ENCODE results near the gene MIS18BP1.
"Not testable (repeated sequence)": the region's sequence is repeated elsewhere in the genome, so short reads cannot be mapped to it uniquely, and the experiment has no call there.

Gene MIS18BP1

GRCh38 chr14:45246151-45246550, 6.9 kb downstream of the MIS18BP1 start:
- no peak for DNase-seq (ENCODE audit: low spot score)

DNA sequence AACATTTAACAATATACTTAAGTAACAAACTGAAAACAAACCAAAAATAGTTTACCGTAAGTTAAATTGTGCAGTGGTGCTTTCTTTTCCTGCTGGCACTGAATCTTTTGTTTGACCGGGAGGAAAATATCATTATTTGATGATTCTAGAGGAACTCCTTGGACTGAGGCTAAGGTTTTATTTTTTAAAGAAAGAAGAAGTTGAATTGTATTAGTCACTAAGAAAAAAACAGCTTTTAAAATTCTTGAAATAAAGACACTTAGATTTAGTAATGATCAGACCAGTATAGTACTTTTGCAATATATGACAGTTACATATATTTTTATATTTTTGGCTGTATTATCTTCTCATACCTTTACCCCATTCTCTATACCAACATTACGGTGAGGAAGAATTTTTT, 10.3 kb downstream of the MIS18BP1 start:
- DNase-seq (ENCODE audit: low spot score): no peak

DNA sequence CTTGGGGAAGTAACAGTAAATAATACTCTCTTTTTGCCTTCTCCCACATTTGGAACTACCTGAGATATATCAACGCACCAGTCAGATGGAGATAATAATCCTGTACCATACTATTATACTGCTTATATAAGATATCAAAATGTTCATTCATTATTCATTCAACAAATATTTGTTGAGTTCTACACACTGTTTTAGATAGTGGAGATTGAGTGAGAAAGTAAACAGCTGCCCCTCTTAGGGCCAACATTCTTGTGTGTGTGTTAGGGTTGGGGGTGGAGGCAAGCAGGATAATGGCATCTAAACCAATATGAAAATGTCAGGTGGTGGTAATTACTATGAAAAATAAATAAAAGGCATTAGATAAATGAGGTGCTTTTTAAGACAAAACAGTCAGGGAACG, 14.0 kb downstream of the MIS18BP1 start:
- DNase-seq (ENCODE audit: low spot score): no peak

GRCh38 chr14:45227566-45227965, 25.4 kb downstream of the MIS18BP1 start:
- no peak for DNase-seq (ENCODE audit: low spot score)

GRCh38 chr14:45222485-45223262, 30.3 kb downstream of the MIS18BP1 start:
- no peak for DNase-seq (ENCODE audit: low spot score)

DNA sequence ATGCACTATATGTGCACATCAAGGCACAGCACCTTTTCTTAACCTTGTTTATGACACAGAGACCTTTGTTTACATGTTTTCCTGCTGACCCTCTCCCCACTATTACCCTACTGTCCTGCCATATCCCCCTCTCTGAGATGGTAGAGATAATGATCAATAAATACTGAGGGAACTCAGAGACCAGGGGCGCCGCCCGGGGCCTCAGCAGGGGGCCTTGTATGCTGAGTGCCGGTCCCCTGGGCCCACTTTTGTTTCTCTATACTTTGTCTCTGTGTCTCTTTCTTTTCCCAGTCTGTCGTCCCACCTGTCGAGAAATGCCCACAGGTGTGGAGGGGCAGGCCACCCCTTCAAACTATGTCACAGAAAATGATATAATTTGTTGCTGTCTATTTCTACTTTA, 38.7 kb downstream of the MIS18BP1 start:
- DNase-seq (ENCODE audit: low spot score): not testable (repeated sequence)

DNA sequence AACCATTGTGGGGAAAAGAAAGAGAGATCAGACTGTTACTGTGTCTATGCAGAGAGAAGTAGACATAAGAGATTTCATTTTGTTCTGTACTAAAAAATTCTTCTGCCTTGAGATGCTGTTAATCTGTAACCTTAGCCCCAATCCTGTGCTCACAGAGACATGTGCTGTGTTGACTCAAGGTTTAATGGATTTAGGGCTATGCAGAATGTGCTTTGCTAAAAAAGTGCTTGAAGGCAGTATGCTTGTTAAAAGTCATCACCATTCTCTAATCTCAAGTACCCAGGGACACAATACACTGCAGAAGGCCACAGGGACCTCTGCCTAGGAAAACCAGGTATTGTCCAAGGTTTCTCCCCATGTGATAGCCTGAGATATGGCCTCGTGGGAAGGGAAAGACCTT, 39.3 kb downstream of the MIS18BP1 start:
- not testable (repeated sequence) for DNase-seq (ENCODE audit: low spot score)

DNA sequence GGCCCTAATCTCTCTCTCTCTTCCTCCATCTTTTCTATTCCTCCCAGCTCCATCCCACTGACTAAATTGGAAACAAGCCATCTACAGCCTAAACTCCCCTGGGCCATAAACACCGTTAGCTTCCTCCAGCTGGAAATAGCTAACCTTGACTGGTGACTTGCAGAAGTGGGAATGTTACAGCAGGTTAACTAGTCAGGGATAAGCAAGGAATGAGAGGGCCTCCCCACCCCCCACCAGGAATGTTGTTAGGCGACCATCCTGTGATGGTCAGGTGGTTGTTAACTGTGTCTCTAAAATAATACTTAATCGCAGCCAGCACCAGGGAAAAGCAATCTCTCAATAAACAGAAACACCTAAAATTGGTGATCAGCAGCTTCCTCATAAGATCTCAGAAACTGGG, 40.8 kb downstream of the MIS18BP1 start:
- DNase-seq (ENCODE audit: low spot score): no peak

DNA sequence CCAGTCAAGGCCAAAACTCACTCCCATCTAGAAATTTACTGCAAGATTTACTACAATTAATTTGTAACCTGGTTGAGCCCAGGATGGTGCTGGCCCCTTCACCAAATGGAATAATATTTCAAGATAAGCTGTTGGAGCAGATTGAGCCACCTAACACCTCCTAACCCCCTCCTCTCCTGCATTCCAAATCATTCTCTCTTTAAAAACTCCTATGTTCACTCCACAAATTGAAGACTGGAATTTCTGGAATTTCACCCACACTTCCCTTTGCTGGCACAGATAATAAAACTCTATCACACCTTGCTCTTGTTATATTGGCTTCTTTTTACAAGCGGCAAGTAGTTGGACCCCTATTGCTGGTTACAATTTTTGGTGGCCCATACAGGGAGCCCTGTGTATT, 41.7 kb downstream of the MIS18BP1 start:
- no peak for DNase-seq (ENCODE audit: low spot score)

DNA sequence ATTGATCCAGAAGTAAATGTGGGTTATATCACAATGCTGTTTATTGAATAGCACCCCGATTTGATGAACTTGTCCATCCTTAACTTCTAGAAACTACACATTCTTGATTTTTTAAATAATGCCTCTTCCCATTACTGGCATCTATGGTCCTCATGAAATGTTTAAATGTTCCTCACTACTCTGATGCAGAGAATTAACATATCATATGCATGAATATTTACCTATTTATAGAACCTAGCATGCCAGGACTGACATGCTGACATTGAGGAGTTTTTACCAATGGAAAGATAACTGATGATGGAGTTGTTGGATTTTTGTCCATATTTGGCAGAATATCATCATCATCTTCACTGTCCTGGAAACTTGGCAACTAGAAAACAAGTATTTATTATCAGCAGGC, 42.8 kb downstream of the MIS18BP1 start:
- no peak for DNase-seq (ENCODE audit: low spot score)

DNA sequence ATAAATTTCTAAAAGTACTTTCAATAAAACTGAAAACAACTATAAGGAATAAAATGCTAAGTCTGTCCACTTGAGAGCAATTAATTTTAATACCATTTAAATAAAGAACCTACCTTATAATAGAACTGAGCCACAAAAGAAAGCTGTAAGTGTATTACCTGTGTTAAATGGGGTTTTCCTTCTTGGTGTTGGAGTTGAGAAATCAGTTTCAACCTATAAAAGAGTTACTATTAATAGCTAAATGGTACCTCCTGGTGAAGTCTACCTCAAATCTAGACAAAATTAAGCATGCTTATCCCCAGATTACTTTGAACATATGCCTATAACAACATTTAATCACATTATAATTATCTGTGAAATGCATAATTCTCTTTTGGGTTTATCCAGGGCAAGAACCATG, 48.8 kb downstream of the MIS18BP1 start:
- no peak for DNase-seq (ENCODE audit: low spot score)

DNA sequence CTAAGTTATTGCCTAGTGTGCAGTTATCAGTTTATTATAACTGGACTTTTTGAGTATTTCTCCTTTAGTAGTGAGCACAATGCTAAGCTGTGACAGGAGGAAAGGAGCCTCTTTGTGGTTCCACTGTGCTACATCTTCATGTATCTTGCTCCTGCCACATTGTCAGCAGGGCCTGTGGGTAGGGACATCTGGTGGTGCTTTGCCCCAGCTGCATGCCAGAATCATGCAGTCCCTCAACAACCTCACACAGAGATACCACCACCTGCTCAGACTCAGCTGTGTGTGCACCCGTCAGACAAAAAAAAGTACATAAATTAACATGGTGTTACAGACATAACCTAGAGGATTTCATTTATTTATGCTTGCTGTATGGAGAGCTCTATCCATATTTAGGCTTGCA, 51.1 kb downstream of the MIS18BP1 start:
- no peak for DNase-seq (ENCODE audit: low spot score)

DNA sequence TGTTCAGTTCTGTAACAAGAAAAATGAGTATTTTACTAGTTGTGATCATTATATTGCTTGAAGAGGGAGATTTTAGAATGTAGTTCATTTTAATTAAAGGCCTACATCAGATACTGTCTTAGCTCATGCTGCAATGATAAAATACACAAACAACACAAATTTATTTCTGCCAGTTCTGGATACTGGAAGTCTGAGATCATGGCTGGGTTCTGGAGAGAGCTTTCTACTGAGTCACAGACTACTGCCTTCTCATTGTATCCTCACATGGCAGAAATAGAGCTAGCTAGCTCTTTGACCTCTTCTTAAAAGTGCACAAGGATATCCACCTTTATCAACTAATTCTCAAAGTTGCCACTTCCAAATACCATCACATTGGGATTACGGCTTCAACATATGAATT, 53.8 kb downstream of the MIS18BP1 start:
- DNase-seq (ENCODE audit: low spot score): no peak

GRCh38 chr14:45198551-45198950, 54.5 kb downstream of the MIS18BP1 start:
- DNase-seq (ENCODE audit: low spot score): no peak

DNA sequence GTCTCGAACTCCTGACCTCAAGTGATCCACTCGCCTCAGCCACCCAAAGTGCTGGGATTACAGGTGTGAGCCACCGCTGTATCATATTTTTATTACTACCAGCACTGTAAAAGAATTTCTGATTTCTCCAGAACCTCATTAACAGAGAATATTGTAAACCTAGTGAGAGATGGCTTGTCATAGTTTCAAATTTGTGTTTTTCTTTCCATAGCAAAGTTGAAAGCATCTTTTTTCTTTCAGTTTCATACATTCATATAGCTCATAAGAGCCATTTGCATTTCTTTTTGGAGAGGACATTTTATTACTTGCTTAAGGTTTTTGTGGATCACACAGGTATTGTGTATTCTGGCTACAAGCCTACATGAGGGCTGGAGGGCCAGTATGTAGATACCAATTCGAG, 58.0 kb downstream of the MIS18BP1 start:
- DNase-seq (ENCODE audit: low spot score): no peak

DNA sequence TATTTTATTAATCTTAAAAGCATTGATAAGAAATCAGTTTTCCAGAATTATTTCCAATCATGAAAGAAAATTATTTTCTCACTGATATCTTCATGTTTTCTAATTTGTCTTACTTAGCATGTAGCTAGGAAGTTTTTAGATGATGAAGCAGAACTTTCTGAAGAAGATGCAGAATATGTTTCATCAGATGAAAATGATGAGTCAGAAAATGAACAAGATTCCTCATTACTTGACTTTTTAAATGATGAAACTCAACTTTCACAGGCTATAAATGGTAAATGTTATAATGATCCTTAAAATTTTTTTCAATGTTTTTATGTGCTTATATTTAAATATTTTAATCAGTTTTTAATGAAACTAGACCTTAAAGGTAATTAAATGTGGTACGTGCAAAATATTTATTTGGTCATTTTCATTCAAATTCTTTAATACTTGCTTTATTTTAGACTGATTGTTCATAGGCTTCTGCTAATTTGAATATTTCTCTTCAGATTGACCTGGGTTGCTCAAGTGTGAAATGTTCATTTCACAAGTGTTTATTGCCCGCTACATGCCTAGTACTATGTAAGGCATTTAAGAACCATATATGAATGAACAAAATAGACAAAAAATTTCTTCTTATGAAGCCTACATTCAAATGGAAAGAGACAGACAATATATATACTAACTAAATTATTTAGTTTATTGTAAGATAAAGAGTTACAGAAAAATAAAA, 67.7 kb downstream of the MIS18BP1 start:
- no peak for DNase-seq (ENCODE audit: low spot score)

- DNase-seq (ENCODE audit: low spot score): no peak
These were observed 71.2 kb downstream of the MIS18BP1 start for GRCh38 chr14:45181806-45182205.

- DNase-seq (ENCODE audit: low spot score): no peak
These were observed 71.7 kb downstream of the MIS18BP1 start for GRCh38 chr14:45181329-45181728.

- DNase-seq (ENCODE audit: low spot score): no peak
These were observed 75.9 kb downstream of the MIS18BP1 start for GRCh38 chr14:45177076-45177475.

GRCh38 chr14:45169906-45170305, 83.1 kb downstream of the MIS18BP1 start:
- no peak for DNase-seq (ENCODE audit: low spot score)

DNA sequence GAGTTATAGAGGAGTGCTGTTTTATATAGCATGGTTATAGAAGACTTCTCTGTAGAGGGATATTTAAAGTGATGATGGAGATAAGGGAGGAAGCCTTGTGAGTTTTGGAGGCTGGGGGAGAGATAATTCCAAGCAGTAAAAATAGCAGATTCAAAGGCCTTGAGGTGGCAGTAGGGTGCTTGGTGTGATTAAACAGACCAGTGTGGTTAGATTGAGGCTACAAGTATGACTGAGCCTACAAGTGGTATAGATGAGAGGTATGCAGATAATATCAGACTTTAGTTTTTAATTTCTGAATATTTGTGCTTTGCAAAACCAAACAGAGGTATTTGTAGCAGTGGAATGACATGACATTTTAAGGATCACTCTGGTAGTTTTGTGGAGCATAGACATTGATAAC, 96.9 kb downstream of the MIS18BP1 start:
- DNase-seq (ENCODE audit: low spot score): no peak

All from CD4-positive, alpha-beta T cell treated with Interleukin-2 at 100 ng/mL for 4 hours (primary cell).